Measurements from ENCODE around the gene NADK2.
"Not testable (repeated sequence)": the region's sequence is repeated elsewhere in the genome, so short reads cannot be mapped to it uniquely, and the experiment has no call there.

NADK2 gene

GRCh38 chr5:36205329-36205728 lies 36.4 kb downstream of the NADK2 start:
- DNase-seq (ENCODE audit: insufficient read length, low spot score) (no peak), FAIRE-seq (no peak)
- TF ChIP-seq, protein P1, sequence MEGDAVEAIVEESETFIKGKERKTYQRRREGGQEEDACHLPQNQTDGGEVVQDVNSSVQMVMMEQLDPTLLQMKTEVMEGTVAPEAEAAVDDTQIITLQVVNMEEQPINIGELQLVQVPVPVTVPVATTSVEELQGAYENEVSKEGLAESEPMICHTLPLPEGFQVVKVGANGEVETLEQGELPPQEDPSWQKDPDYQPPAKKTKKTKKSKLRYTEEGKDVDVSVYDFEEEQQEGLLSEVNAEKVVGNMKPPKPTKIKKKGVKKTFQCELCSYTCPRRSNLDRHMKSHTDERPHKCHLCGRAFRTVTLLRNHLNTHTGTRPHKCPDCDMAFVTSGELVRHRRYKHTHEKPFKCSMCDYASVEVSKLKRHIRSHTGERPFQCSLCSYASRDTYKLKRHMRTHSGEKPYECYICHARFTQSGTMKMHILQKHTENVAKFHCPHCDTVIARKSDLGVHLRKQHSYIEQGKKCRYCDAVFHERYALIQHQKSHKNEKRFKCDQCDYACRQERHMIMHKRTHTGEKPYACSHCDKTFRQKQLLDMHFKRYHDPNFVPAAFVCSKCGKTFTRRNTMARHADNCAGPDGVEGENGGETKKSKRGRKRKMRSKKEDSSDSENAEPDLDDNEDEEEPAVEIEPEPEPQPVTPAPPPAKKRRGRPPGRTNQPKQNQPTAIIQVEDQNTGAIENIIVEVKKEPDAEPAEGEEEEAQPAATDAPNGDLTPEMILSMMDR (IDR thresholded peaks at IDR 0.05; ENCODE audit: insufficient read depth, missing control alignments), result no peak

DNA sequence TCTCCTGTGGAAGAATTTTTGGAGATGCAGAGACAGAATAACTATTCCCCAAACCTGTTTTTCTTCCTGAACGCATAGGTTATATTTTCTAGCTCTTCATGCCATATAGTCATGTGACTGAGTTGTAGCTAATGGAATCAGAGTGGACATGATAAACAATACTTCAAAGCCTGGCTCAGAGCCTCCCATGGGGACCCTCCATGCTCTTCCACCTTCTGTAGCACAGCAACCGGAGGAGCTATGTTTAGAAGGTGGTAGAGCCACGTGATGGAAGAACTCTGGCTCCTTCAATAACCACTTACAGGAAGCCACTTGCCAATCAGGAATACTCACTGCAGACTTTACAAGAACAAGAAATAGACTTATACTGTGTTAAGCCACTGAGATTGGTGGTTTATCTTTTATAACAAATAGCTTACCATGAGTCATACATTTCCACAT lies 39.2 kb downstream of the NADK2 start:
- FAIRE-seq (no peak), DNase-seq (ENCODE audit: insufficient read length, low spot score) (no peak)
- TF ChIP-seq, protein P1 (IDR thresholded peaks at IDR 0.05; ENCODE audit: insufficient read depth, missing control alignments), result no peak

- TF ChIP-seq, protein P1 (IDR thresholded peaks at IDR 0.05; ENCODE audit: insufficient read depth, missing control alignments), result no peak
- FAIRE-seq (no peak), DNase-seq (ENCODE audit: insufficient read length, low spot score) (no peak)
Measured at GRCh38 chr5:36200513-36200912, 41.2 kb downstream of the NADK2 start.

DNA sequence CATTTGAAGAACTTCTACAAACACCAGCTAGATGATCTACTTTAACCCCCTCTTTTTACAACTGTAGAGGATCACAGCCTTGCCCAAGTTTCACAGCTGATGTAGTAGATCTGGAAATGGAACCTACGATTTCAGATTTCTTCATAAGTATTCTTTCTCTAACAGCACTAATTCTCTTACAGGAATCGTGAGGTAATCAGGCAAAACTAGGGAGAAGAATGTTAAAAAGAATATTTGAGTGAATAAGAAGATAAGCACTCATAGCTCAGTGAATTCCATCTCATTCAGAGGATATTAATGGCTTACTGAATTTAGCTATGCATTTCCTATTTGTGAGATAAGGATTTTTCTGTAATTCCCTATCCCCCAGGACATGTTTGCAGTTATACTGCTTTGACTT lies 42.1 kb downstream of the NADK2 start:
- FAIRE-seq (no peak), DNase-seq (ENCODE audit: insufficient read length, low spot score) (no peak)
- TF ChIP-seq, protein P1 (IDR thresholded peaks at IDR 0.05; ENCODE audit: insufficient read depth, missing control alignments), result no peak

DNA sequence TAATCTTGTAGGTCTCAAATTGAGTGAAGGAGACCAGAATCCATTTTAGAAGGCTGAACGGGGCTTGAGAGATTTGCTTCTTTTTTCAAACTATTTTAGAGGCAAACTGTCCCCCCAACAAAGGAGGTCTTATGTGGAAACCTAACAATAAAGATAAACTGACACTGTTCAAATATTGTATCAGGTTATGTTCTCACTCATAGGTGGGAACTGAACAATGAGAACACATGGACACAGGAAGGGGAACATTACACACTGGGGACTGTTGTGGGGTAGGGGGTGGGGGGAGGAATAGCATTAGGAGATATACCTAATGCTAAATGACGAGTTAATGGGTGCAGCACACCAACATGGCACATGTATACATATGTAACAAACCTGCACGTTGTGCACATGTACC lies 42.9 kb downstream of the NADK2 start:
- DNase-seq (ENCODE audit: insufficient read length, low spot score); FAIRE-seq: not testable (repeated sequence)

DNA sequence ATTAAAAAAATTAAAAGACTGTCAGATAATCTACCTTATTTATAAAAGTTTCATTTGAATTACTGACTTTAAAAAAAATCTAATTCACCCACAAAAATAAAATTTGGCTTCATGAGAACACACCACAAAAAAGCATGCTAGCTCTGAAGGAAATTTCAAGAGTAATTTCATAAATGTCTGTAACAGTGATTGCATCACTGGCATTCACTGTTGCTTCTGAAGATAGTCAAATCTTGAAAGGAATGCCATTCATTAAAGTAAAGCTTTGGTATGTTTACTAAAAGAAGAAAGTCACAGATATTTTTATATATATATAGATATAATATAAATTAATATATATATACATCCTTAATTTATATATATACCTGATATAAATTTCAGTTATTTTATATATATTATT lies 43.4 kb downstream of the NADK2 start:
- DNase-seq (ENCODE audit: insufficient read length, low spot score), result no peak
- TF ChIP-seq, protein P1 (IDR thresholded peaks at IDR 0.05; ENCODE audit: insufficient read depth, missing control alignments), result no peak
- FAIRE-seq, result no peak

- FAIRE-seq, result peak; percentile 11
- no peak for DNase-seq (ENCODE audit: insufficient read length, low spot score)
- TF ChIP-seq, protein P1 (IDR thresholded peaks at IDR 0.05; ENCODE audit: insufficient read depth, missing control alignments), result no peak
Measured at GRCh38 chr5:36193746-36194145, 48.0 kb downstream of the NADK2 start.

GRCh38 chr5:36184408-36184807 lies 57.3 kb downstream of the NADK2 start:
- DNase-seq (ENCODE audit: insufficient read length, low spot score); FAIRE-seq: not testable (repeated sequence)

All from D721Med (cell line).